CD4-positive, alpha-beta T cell treated with Interferon gamma for 1 hour (primary cell): ENCODE measurements around the gene GPRIN2.

Experiments
- DNase-seq: peaks from one replicate; pipeline ENCODE4 v3.0.0-alpha.2; 2020

Gene GPRIN2

DNA sequence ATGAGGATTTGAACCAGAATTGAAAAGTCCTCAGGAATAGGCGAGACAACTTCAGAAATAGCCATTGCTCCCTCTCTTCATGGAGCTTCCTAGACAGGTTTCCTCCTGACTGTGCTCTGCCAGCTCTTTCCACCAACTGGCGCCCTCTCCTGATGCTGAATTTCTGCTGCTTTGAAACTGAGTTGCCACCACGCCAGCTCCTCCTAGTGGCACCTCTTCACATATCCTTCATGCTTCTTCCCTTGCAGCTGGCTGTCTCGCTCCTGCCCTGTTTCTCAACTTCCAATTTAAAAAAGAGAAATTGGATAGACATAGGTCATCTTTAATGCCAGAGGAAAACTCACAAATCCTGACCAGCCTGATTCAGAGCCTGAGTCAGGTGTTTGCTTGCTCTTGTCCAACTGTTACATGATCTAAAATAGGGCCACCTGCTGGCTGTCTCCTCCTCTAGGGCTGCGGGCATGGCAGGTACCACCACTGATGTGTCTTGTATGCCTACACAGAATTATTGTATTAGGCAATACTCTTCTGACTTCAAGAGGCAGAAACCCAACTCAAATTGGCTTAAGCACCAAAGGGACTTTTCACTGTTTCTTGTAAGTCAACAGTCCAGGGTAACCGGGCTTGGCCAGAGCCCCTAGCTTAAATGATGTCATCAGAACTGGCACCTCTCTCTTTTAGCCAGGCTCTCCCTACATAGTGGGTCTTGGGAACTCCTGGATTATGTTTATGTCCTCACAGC, 9.3 kb upstream of the GPRIN2 start:
- peak; percentile 48 for DNase-seq

DNA sequence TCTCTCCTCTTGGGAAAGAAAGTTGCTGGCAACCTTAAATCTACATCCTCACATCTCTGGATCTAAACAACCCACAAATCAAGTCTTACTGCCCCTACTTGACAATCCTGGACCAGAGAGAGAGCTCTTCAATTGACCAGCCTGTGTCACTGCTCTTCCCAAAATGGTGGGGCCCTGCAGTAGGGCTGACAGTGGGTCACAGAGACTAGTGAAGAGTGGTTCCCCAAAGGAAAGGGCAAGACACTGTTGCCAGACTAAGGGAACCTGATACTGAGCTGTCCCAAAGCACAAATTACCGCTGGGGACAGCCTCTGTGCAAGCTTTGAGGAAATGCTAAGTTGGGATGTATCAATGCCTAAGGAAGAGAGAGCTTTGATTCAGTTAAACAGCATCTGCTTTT, 4.5 kb upstream of the GPRIN2 start:
- peak; percentile 0 for DNase-seq

DNA sequence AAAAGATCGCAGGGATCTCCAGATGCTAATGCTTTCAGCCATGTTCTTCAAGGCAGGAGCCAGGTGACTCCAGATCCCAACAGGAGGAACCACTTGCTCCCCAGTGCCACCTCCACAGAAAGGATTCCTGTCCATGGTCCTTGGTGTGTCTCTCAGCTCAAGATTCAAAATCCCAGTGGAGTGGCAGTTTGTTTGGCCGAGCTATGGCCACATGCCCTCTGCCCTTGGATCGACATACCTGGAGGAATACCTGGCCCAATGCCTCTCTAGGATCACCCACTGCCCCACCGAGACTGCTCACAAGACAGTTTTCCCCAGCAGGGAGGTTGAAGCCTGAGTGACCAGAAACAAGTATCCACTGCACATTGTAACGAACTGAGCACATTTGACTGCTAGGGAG, 3.9 kb upstream of the GPRIN2 start:
- peak; percentile 1 for DNase-seq

DNA sequence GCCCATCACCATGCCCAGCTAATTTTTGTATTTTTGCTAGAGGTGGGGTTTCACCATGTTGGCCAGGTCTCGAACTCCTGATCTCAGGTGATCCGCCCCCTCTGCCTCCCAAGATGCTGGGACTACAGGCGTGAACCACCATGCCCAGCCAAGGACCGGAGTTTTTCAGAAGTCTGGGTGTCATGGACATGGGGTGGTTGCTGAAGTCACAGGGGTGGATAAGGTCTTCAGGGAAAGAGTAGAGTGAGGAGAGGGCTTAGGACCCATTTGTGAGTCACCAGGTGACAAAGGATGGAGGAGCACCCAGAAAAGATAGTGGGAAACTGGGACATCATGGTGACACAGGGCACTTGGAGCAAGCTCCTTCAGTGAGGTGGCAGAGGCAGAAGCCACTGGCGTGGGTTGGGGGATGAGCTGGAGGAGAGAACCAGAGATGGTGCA, 2.8 kb upstream of the GPRIN2 start:
- peak; percentile 0 for DNase-seq

DNA sequence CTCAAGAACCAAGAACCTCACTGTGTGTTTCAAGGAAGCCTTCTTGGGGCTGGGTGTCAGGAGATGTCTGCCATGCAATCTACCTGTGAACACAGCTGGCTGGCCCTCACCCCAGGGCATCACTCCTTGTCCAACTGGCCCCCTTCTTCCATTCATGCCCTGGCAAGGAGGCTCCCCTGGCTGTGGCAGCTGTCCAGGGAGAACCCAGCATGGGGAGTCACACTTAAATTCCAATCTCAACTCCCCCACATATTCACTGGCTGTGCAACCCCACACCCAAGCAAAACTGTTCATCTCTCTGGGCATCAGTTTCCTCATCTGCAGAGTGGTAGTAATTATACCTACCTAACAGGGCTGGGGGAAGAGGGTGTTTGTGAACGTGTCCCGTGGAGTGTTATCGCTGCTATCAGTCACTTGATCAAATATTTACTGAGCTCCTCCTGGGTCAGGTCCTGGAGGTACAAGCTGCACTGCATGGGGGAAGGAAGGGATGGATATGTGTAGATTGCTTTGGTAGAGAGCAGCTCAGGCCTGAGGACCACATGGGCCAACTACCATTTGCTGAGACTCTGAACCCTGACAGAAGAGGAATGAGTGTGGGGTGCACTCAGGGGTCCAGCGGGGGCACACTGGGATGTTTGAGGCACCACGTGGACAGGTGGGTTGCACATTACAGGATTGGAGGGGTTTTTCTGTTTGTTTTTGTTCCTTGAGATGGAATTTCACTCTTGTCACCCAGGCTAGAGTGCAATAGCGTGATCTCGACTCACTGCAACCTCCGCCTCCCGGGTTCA, 2.1 kb upstream of the GPRIN2 start:
- no peak for DNase-seq

DNA sequence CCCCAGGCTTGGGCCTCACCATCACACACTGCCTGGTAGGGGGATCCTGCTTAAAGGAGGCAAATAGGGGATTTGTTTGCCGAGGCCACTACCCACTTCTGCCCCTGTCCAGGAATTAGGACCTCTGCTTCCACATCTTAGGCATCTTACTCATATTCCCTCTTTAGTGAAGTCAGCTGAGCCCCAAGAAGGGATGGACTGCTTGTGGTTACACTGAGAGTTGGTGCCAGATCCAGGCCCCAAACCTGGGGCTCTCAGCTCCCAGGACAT, 1.6 kb upstream of the GPRIN2 start:
- no peak for DNase-seq

DNA sequence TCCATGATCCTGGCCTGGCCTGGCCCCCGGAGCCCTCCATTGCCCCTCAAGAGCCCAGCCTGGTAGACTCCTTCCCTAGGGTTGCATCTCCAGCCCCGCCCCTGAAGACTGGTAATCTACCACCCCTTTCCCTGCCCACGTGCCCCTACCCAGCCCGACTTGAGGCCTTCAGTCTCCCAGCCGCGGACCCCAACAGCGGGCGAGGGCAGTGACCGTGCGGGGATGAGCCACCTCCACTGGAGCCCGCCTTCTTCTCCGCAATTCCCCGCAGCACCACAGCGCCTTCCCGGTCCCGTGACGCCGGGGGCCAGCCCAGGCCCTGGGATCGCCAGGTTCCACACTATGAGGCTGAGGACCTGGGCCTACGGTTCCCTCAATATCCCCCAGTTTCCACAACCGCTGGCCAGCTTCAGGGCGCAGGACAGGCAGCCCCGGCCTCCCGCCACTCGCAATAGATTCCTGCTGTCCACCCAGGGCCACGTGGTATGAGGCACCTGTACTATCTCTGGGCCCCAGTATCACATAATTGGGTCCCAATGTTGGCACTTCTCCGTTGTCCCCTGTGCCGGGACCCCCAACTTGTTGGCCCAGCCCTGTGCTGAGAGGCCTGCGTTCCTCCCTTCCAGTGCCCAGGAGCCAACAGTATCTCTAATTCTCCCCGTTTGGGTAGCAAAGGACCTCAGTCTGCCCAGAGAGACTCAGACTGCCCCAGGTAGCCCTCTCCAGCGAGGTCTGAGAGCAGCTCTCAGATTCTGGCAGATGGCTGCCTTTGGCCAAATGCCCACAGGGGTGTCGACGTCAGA, 1.1 kb upstream of the GPRIN2 start:
- peak; percentile 0 for DNase-seq

DNA sequence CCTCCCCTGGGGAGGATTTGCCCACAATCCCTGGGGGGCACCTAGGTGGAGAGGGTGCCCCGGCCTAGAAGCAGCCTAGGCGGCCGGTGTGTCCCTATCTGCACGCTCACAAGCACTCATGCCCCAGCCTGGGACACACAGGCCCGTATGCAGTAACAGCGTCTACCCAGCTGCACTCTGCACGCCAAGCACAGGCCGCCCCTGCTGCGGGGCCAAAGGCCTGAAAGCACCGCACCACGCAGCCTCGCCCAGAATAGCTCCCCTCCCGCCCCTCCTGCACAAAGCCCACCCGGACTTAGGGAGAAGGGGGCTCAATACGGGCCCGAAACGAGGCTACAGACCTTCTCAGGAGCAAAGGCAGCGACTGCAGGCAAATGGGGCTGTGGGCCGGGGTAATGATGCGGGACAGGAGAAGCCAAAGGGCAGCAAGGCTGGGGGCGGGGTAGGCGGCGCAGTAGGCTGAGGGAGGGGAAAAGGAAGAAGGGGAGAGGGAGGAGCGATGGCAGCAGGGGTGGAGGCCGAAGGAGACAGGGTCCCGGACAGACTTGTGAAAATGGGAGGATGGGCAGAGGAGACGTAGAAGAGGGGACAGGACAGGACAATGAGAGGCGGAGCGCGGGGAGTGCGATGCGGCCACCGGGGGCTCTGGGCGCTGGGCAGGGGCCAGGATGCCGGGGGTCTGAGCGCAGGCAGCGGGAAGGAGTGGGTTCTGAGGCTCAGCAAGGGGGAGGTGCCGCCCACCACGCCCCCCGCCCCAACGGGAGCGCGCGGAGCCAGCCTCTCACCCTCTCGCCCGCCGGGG, 544 bp downstream of the GPRIN2 start:
- peak; percentile 0 for DNase-seq

DNA sequence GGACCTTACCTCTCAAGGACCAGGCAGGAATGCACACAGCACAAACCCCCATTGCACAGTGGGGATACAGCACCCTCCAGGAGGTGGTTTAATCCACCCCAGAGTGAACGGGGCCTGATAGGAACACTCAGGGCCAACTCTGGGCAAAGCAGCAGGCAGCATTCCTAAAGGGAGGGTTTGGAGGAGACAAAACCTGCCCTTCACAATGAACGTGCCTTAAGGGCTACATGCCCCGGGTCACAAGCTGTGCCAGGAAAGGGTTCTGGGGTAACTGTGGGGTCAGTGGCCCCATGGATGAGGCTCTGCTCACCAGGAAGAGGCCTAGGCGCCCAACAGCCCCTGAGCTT, 1.1 kb downstream of the GPRIN2 start:
- no peak for DNase-seq

DNA sequence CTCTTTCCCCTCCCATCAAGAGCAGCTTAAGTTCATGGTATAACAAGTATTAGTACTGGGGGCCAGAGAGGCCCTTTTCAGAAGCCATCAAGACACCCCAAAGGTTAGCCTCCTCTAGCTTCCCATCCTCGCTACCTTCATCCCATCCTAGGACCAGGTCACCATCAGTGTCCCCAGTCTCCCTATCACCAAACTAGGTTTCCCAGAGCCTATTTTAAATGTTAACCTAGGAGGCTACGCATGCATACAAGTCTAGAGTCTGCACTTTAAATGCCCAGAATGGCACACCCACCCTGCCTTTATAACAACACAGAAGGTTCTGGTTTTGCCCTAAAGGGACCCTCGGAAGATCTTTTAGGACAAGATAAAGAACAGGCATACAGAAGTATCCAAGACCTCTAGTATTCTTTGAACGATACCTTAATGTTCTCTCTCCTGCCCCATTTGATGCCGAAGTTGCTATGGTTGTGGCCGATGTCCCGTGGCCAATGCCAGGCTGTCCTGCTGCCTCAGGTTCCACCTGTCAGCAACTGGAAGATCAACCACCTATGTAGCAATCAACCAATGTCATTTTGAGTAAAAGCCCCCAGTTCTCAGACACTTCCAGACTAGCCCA, 2.2 kb downstream of the GPRIN2 start:
- DNase-seq = no peak

DNA sequence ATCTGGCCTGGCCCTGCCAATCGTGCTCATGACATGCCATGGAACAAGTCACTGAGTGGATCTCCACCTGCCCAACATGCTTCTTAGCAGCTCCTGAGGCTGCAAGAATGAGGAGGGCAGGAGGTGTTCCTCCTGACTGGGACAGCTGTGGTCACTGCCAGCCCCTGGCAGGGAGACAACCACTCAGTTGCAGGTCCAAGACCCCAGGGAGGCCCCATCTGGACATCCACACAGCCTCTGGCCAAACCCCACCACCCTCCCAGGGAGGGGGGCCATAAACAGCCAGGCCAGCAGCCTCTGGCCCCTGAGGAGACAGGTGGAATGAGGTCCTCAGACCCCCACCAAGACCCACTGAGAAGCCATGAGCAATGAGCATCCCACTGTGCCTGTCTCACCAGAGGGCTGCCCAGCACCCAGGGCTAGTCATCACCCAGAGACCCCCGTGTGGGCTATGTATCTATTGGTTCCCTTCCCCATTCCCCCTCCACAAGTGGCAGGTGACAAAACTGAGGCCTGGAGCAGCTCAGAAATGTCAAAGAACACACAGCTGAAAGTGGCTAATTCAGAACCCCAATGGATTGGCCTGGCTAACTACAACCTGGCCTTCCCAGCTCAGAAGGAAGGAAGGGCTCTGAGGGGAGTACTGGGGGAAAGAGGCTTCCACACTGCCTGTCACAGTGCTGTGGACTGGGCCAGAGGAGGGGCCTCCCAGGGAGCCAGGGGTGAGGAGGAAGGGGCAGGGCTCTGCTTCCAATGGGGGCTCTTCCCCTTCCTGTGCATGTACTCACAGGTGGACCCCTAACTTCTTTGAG, 3.0 kb downstream of the GPRIN2 start:
- peak; percentile 0 for DNase-seq

DNA sequence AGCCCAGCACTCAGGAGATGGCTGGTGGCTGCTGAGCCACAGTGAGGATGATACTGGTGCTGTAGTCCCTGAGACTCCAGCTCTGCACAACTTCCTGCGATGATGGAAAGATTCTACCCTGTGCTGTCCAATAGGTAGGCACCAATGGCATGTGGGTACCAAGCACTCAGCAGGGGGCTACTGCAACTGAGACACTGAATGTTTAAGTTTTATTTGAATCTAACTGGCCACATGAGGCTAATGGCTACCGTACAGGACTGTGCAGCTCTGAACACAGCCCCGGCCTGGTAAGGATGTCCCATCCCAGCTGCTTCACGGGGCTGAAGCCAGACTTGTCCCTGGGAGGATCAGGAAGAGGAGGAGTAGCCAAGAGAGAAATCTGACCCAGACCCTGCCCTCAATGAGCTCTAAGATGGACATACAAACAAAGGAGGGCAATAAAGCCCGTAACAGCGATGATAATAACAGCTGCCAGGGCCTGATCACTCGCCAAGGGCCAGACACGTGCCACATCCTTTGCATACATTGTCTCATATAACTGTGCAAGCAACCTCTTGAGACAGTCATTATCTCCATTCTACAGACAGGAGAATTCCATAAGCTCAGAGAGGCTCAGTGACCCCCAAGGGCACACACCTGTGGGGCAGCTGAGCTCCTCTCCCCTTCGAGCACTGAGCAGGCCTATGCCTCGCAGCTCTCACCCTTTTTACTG, 3.8 kb downstream of the GPRIN2 start:
- peak; percentile 0 for DNase-seq

DNA sequence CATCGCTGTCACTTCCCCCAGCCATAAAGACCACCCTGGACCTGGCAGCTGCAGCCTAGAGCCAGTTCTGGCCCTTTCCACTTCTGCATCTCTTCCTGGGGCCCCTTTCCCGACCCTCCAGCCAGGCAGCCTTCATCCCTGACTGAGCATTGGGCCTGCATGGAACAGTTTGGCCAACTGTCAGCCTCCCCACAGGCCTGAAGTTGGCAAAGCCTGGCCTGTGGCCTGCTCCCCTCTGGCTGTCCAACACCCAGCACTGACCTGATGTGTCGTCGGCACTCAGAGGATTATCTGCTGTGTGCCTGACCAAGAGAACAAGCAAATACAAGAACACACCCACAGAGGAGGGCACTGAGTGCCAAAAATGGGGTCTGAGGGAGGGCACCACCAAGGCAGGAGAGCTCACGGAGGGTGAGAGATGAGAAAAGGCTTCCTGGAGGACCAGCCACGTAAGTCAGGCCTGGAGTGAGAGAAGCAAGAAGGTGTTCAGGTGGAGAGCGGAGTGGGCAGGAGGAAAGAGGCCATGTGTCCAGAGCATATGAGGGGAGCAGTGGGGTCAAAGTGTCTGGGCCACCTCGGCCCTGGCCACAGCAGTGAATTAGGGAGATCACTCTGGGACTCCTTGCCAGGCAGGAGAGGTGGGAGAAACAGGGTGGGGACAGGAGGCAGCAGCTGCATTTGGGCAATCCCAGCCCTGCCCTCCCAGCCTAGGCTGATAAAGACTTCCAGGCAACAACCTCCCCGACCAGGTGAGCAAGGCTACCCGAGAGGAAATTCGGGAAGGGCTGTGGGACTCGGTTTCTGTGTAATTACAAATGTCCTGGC, 4.5 kb downstream of the GPRIN2 start:
- peak; percentile 0 for DNase-seq

DNA sequence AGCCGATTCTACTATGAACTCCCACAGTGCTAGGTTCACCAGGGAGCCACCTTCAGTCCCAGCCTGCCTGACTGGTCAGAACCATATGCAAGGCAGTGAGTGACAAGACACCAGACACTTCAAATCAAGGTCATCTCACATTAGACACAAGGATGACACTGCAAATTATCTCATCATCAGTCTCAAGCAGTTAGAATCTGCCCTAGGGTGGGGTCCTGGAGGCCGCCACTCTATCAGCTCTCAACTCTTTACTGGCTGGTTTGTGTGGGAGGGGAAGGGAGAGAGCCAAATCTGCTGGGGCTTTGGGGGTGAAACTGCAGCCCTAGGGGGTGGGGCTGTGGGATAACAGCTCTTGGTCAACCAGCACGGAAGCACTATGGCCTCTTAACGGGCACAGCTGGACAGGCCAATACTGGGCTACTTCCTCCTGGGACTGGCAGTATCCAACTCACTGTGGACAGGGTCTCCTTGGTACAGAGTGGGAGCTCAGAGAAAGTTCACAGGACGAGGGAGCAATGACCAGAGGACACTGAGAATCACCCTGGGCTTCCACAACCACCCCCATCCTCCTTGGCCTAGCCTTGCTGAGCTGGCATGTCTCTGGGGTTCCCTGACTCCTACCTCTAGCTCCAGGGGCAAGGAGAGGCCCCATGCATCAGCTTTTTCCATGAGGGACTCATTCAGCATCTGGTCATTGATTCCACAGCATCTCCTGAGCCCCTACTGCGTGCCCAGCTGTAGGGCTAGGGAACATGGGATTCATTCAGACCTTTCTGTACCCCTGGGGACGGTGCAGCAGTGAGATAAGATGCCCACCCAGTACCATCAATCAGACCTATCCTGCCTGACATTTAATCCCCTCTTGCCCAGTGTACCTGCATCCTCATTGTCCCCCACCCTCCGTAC, 5.4 kb downstream of the GPRIN2 start:
- no peak for DNase-seq

DNA sequence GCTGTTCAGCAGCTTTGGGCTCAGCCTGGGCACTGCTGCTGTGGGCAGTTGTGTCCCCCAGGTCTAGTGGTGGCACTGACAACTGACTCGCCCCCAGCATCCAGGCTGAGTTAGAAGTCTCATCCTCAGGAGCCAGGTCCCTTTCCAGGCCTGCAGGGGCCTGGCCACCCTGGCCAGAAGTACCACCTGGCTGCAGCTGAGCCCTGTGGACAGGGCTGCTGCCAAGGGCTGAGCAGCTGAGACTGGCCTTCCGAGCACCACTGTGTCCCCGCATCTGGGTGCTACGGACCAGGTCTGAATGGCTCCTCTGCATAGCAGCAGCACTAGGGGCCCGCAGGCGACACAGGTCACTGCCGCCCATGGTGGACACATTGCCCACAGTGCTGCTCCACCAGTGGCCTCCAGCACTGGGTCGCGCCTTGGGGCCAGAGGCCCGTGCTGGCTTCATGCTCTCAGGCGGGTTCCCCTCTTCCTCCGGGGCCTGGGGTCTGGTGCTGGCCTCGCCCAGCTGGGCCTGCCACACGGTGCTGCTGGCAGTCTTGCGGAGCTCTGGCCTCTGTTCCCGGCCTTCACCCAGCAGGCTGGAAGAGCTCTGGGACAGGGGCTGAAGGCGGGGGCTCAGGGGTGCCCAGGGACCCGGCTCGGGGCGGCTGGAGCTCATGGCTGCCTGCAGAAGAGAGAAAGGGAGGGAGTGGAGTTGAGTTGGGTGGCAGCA, 6.2 kb downstream of the GPRIN2 start:
- peak; percentile 0 for DNase-seq

DNA sequence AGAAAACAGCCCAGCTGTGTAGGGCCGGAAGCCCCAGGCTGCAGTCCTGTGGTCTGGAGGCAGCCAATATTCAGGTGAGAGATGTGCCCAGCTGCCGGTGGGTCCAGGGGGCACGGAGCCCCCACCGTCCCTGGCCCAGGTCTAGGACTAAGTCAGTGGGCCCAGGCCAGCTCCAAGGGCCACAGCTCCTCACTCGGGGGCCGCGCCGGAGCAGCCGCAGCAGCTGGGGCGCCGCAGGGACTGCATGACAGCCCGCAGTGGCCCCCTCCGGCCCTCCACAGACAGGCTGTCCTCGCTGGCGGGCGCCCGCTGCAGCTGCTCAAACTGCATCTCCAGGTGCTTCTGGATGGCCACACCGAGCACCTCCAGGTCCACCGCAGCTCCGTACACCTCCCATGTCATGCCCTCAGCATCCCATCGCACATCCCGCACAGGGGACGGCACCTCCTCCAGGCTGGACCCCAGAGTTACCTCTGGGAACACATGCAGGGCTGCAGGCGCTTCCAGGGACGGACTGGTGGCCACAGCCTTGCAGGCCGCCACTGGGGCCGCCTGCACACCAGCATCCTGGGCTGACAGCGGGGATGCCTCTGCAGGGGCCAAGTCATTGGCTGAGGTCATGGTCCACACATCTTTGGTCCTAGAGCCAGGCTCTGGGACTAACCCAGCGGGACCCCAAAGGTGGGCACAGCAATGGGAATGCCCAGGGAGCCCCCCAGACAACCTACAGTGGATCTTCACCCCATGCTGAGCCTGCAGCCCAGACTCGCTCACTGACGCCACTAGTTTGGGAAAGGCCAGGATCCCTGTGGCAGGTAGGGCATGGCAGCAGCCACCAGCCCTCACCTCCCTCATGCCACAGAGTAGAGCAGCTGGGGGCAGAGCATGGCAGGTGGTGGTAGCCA, 7.0 kb downstream of the GPRIN2 start:
- DNase-seq = peak; percentile 0

DNA sequence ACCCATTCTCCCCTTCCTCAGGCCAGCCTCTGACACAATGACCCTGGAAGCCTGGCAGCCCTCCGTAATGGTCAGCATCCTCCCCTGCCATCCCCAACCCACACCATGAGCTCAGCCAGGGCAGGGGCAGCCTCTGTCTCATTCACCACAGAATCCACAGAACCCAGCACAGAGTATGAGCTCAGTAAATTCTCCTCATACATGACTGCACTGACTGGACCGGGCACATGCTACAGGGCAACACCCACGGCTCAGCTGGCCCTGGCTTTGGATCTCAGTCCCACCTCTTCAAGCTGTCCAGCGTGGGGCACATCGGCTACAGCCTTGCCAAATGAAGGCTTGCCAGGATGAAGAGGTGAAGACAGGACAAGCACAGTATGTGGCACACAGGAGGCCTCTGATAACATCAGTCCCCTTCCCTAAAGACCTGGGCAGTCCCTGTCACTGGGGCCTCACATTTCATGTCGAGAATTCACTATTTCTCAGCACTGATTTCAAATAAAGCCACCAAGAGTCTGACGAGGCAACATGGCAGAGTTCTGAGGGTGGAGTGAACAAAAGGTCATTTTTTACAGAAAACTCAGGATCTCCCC, 7.9 kb downstream of the GPRIN2 start:
- peak; percentile 0 for DNase-seq
